Measurements from ENCODE around the gene ARHGAP40.

DNA sequence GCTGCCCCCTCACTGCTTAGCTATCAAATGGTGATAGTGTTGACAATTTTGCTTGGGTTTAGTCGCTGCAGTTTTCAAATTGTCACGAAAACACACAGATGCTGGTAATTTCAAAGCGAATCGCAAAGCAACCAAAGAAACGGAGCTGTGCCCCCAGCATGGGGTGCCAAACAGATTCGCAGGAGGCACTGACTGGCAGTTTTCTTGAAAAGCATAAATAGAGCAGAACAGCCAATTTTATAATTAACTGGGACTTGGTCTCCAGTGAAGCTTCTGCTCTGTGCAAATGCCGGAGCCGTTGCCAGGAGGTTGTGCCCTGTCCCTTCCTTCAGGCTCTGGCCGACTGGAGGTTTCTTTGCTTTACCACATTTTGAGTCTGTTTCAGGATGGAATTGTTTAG is 18.8 kb downstream of the ARHGAP40 start:
- TF ChIP-seq ARNTL (CRISPR knock-in tag; IDR thresholded peaks at IDR 0.05; ENCODE audit: borderline replicate concordance, low read depth) (no peak), CSDC2 (CRISPR knock-in tag; IDR thresholded peaks at IDR 0.05) (no peak), ZC3H10 (CRISPR knock-in tag; IDR thresholded peaks at IDR 0.05) (no peak), ZFP30 (CRISPR knock-in tag; IDR thresholded peaks at IDR 0.05) (no peak), ZFP3 (CRISPR knock-in tag; IDR thresholded peaks at IDR 0.05) (no peak), SNAI2 (CRISPR knock-in tag; IDR thresholded peaks at IDR 0.05) (no peak), PPARA (CRISPR knock-in tag; IDR thresholded peaks at IDR 0.05; ENCODE audit: borderline replicate concordance) (no peak), ESRRG (CRISPR knock-in tag; IDR thresholded peaks at IDR 0.05) (no peak), OSR1 (CRISPR knock-in tag; IDR thresholded peaks at IDR 0.05) (no peak), ZNF8 (CRISPR knock-in tag; IDR thresholded peaks at IDR 0.05) (no peak)
- TF ChIP-seq, protein P1, sequence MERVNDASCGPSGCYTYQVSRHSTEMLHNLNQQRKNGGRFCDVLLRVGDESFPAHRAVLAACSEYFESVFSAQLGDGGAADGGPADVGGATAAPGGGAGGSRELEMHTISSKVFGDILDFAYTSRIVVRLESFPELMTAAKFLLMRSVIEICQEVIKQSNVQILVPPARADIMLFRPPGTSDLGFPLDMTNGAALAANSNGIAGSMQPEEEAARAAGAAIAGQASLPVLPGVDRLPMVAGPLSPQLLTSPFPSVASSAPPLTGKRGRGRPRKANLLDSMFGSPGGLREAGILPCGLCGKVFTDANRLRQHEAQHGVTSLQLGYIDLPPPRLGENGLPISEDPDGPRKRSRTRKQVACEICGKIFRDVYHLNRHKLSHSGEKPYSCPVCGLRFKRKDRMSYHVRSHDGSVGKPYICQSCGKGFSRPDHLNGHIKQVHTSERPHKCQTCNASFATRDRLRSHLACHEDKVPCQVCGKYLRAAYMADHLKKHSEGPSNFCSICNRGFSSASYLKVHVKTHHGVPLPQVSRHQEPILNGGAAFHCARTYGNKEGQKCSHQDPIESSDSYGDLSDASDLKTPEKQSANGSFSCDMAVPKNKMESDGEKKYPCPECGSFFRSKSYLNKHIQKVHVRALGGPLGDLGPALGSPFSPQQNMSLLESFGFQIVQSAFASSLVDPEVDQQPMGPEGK (CRISPR knock-in tag; IDR thresholded peaks at IDR 0.05; ENCODE audit: borderline replicate concordance) = no peak
- TF ChIP-seq, protein P2, sequence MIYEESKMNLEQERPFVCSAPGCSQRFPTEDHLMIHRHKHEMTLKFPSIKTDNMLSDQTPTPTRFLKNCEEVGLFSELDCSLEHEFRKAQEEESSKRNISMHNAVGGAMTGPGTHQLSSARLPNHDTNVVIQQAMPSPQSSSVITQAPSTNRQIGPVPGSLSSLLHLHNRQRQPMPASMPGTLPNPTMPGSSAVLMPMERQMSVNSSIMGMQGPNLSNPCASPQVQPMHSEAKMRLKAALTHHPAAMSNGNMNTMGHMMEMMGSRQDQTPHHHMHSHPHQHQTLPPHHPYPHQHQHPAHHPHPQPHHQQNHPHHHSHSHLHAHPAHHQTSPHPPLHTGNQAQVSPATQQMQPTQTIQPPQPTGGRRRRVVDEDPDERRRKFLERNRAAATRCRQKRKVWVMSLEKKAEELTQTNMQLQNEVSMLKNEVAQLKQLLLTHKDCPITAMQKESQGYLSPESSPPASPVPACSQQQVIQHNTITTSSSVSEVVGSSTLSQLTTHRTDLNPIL (CRISPR knock-in tag; IDR thresholded peaks at IDR 0.05; ENCODE audit: low read depth) = no peak
- TF ChIP-seq, protein P3, sequence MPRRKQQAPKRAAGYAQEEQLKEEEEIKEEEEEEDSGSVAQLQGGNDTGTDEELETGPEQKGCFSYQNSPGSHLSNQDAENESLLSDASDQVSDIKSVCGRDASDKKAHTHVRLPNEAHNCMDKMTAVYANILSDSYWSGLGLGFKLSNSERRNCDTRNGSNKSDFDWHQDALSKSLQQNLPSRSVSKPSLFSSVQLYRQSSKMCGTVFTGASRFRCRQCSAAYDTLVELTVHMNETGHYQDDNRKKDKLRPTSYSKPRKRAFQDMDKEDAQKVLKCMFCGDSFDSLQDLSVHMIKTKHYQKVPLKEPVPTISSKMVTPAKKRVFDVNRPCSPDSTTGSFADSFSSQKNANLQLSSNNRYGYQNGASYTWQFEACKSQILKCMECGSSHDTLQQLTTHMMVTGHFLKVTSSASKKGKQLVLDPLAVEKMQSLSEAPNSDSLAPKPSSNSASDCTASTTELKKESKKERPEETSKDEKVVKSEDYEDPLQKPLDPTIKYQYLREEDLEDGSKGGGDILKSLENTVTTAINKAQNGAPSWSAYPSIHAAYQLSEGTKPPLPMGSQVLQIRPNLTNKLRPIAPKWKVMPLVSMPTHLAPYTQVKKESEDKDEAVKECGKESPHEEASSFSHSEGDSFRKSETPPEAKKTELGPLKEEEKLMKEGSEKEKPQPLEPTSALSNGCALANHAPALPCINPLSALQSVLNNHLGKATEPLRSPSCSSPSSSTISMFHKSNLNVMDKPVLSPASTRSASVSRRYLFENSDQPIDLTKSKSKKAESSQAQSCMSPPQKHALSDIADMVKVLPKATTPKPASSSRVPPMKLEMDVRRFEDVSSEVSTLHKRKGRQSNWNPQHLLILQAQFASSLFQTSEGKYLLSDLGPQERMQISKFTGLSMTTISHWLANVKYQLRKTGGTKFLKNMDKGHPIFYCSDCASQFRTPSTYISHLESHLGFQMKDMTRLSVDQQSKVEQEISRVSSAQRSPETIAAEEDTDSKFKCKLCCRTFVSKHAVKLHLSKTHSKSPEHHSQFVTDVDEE (CRISPR knock-in tag; IDR thresholded peaks at IDR 0.05) = no peak
